Measurements from ENCODE around the gene SPATS2. TPM values are rescaled to one million over a fixed set of nuclear protein-coding genes. Genes with fewer than 3 reads are reported as not detected.

The SPATS2 gene
- total RNA-seq, 2 experiments from 2014 or later: 22.7 to 36.4 TPM

- ChIA-PET POLR2A (interaction anchor here (0.6 to 1.1 kb wide), 3 partner anchors 13 to 730 kb away, joined by 3 read pairs; no protein-coding TSS in a partner anchor), CTCF (ENCODE audit: unreplicated experiment) (no interaction called here)
- Histone ChIP-seq H3K79me2 (ENCODE audit: insufficient read depth, low read depth, low read length) (no peaks in the 10 kb centered on the region), H3K36me3 (ENCODE audit: insufficient read depth, low read length) (no peaks in the 10 kb centered on the region), H3K9me3 (ENCODE audit: low read length) (no peaks in the 10 kb centered on the region), H4K20me1 (ENCODE audit: insufficient read depth, low read length) (no peaks in the 10 kb centered on the region), H2AFZ (ENCODE audit: low read length) (no peak overlapping the region), H3K4me1 (ENCODE audit: insufficient read depth, low read length, poor library complexity, severe bottlenecking) (peaks cover 20% of the 10 kb centered on the region), H3K4me3 (ENCODE audit: low read depth, low read length, poor library complexity, severe bottlenecking) (no peak overlapping the region), H3K4me2 (ENCODE audit: low read length) (no peak overlapping the region), H3K9me2 (ENCODE audit: insufficient read depth, low read length) (no peaks in the 10 kb centered on the region), H3K27ac (ENCODE audit: low read depth, low read length, poor library complexity, severe bottlenecking) (no peak overlapping the region)
- TF ChIP-seq CTCF (conservative IDR thresholded peaks at IDR 0.05; ENCODE audit: low read length) (no peak), EZH2phosphoT487 (IDR thresholded peaks at IDR 0.05; ENCODE audit: borderline replicate concordance, low read depth, low read length) (no peak)
- no TSS peak for BruUV-seq (replicated peaks)
- intact Hi-C loops (cut with micrococcal nuclease; ENCODE audit: unreplicated experiment): loop anchor here (5.0 kb wide), 1 partner anchor 72 kb away; the partner anchor contains the start of gene PRPF40B
- DNase-seq (ENCODE audit: low spot score): peak; percentile 32
Measured at GRCh38 chr12:49549735-49550692, 182.8 kb downstream of the SPATS2 start.

GRCh38 chr12:49550693-49551252 lies 183.5 kb downstream of the SPATS2 start:
- ChIA-PET POLR2A (interaction anchor here (0.6 to 1.4 kb wide), 4 partner anchors 9 to 729 kb away, joined by 3 to 5 read pairs (median 3); no protein-coding TSS in a partner anchor), CTCF (ENCODE audit: unreplicated experiment) (no interaction called here)
- no peaks in the 10 kb centered on the region for H3K9me2 ChIP-seq (ENCODE audit: insufficient read depth, low read length)
- no TSS peak for BruUV-seq (replicated peaks)
- DNase-seq (ENCODE audit: low spot score): no peak
- H3K9me3 ChIP-seq (ENCODE audit: low read length): no peaks in the 10 kb centered on the region
- H3K4me1 ChIP-seq (ENCODE audit: insufficient read depth, low read length, poor library complexity, severe bottlenecking): peaks cover 19% of the 10 kb centered on the region
- H2AFZ ChIP-seq (ENCODE audit: low read length): no peak overlapping the region
- no peaks in the 10 kb centered on the region for H3K36me3 ChIP-seq (ENCODE audit: insufficient read depth, low read length)
- TF ChIP-seq EZH2phosphoT487 (IDR thresholded peaks at IDR 0.05; ENCODE audit: borderline replicate concordance, low read depth, low read length): no peak
- no peak for TF ChIP-seq CTCF (conservative IDR thresholded peaks at IDR 0.05; ENCODE audit: low read length)
- no peak overlapping the region for H3K4me3 ChIP-seq (ENCODE audit: low read depth, low read length, poor library complexity, severe bottlenecking)
- H3K27ac ChIP-seq (ENCODE audit: low read depth, low read length, poor library complexity, severe bottlenecking): no peak overlapping the region
- no peak overlapping the region for H3K4me2 ChIP-seq (ENCODE audit: low read length)
- no peaks in the 10 kb centered on the region for H4K20me1 ChIP-seq (ENCODE audit: insufficient read depth, low read length)
- intact Hi-C loops (cut with micrococcal nuclease; ENCODE audit: unreplicated experiment): loop anchor here (5.0 kb wide), 1 partner anchor 72 kb away; the partner anchor contains the start of gene PRPF40B
- H3K79me2 ChIP-seq (ENCODE audit: insufficient read depth, low read depth, low read length): no peaks in the 10 kb centered on the region
